Thoracic aorta endothelial cell (primary cell): ENCODE data around the gene NOBOX. TPM values are rescaled to one million over a fixed set of nuclear protein-coding genes. Genes with fewer than 3 reads are reported as not detected.

Experiments
- small RNA-seq: library from RNA; depleted of rRNA; stranded (forward); fragments of <200 nt; gene quantifications from one replicate; pipeline ENCODE3, GENCODE V24; 2012
- total RNA-seq: library from RNA; depleted of rRNA; stranded (reverse); fragments of >200 nt; gene quantifications from 2 replicates; pipeline ENCODE4 v1.2.3, GENCODE V29; 2012

The NOBOX gene
- total RNA-seq: not detected in 2 replicates

DNA sequence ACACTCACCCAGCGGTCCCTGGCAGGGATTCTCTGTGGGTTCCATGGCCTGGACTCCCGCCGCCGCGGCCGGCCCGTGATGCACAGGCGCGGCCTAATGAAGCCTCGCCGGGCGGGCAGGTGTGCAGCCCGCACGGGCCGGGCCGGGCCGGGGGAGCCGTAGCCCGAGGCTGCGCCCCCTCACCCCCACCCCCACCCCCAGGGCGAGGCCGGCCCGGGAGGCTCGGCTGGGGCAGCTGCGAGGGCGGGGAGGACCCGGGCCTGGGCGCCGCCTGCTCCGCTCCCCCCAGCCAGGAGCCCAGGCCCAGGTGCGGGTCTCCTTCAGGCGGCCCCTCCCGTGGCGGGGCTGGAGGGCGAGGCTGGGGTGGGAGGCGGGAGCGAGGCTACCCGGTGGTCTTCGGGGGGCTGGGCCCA is at the start of gene NOBOX:
TSS of gene NOBOX (minus strand) at position 45 of the 413 bp plus-strand sequence.

DNA sequence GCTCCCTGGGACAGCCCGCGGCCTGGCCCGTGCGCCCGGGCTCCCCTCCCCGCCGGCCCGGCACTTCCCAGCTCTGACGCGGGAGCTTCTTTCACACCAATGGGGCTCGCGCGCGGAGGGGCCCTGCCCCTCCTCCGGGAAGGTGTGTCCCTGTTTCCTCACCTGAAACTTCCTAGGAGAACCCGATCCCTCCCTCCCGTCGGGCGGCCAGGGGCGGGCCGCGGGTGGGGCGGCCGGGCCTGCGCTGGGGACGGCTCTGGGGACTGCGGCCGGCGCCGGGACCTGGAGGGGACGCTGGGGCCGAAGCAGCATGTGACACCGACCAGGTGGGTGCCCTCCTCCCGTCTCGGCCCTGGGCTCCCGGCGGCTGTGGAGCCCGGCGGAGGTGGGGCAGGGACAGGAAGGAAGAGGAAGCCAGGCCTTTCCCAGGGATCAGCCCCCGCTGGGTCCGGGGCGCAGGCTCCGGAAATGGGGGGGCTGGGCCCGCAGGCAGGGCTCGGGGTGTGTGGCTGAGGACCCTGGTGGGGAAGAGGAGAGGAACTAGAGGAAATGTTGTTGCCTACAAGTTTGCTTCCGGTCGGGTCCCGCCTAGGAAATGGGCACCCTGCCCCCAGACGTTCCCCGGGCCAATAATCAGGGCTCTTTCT is 48.2 kb downstream of the NOBOX start, which contains the start of gene ARHGEF5:
TSS of gene ARHGEF5 (plus strand) at position 227 of the 647 bp plus-strand sequence. CDS start 7,268 bp downstream, outside the sequence.

Small RNAs within 50 kb of the gene (small RNA-seq; reads per million reads assigned to genes)
- 0.21 reads per million for gene RNU6ATAC40P

Other genes with a start within 250 kb of the NOBOX start
- gene CTAGE4, start 220.2 kb downstream of the NOBOX start, total RNA-seq: 0.22 and 1.1 TPM in 2 replicates
- gene ARHGEF35, start 207.9 kb downstream of the NOBOX start, total RNA-seq: 0.53 and 1.1 TPM in 2 replicates
- 0.07 TPM in 1 of 2 replicates, not detected in the other for gene OR2A42, start 164.1 kb downstream of the NOBOX start, total RNA-seq
- 0.27 and 0.65 TPM in 2 replicates for gene OR2A7, start 138.9 kb downstream of the NOBOX start, total RNA-seq
- gene CTAGE8, start 134.4 kb downstream of the NOBOX start, total RNA-seq: 0.65 TPM in 1 of 2 replicates, not detected in the other
- 0.22 TPM in 1 of 2 replicates, not detected in the other for gene OR2A1, start 91.3 kb downstream of the NOBOX start, total RNA-seq
- gene ARHGEF5, start 48.3 kb downstream of the NOBOX start, total RNA-seq: 1.1 and 1.3 TPM in 2 replicates